Activated CD4-positive, alpha-beta T cell treated with anti-CD3 and anti-CD28 coated beads for 1 hour (primary cell): ENCODE measurements around the gene NRCAM.

Experiments used
- DNase-seq: peaks from one replicate; pipeline ENCODE4 v3.0.0-alpha.2; 2020

NRCAM gene

DNA sequence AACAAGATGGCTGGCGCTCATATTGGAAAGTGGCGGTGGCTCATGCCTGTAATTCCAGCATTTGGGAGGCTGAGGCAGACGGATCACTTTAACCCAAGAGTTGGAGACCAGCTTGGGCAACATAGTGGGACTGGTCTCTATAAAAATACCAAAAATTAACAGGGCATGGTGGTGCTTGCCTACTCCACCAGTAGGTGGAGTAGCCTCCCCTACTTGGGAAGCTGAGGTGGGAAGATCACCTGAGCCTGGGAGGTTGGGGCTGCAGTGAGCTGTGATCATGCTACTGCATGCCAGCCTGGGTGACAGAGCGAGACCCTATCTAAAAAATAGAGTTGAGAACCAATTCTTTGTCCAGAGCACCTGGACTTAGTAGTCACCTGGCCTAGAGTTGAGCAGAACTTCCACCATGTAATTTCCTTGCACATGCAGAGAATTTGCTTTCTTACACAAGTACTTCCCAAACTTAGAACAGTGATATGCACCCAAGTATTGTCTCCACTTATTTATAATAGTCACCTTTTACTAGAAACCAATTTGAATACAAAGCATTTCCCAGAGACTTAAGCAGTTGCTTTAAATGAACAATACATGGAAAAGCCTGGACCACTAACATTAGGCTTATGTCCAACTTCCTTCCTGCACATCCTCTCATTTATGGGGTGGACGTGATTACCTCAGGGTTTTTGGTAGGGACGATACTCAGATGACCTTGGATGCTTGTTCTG, 342.0 kb downstream of the NRCAM start:
- no peak for DNase-seq

DNA sequence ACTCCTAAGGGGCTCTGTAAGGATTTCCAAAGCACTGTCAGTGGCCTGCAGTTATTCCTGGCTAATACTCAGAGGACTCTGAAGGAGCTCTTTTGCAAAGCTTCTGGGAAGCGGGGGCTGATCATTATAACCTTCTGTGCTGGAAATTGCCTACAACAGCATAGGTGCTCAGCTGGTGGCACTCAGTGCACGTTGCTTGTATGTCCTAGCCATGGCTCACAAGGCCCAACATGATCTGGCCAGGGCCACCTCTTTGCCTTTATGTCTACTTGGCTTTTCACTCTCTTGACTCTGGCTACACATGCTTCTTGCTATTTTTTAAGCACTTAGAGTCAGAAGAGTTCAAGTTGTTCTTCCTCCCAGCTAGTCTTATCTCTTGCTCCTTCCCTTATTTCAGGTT, 343.6 kb downstream of the NRCAM start:
- DNase-seq = no peak

DNA sequence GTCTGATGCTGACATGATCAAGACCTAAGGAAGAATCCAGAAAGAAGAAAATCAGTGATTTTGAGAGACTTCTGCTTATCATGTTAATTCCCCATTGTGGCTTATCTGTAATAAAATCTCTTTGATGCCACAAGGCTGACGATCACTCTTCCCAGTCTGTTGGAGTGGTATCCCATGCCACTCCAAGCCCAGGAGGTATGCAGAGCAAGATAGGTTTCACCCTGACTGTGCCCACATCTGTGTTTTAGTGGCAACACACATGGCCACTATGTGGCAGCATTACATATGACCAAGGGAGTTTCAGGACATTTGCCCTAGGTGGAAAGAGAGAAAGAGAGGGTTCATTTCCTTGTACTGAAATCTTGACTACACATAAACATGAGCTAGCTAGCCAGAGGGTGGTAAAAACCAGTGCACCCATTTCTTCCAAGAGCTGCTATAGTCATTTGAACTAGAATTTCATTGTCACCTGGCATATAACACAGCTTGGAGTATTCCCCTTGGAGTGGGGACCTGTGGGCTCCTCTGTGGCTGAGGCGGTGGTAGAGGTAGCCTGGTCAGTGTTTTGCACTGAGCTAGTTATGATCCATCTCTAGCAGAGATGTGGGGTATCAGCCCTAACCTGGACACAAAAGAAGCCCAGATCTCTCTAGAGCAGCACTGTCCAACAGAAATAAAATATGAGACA, 346.9 kb downstream of the NRCAM start:
- DNase-seq = no peak

DNA sequence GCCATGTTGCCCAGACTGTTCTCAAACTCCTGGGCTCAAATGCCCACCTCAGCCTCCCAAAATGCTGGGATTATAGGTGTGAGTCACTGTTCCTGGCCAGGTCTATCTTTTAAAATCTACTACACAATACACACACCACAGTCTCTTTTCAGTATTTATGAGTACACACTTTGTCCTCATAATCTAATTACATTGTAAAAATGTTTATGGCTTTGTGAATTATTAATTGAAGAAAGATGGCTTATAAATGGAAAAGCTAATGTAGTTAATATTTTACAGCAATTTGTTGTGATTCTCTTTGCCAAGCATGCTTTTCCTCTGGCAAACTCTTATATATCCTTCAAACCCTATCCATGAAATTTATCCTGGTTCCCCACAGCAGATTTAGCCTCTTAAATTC, 348.1 kb downstream of the NRCAM start:
- no peak for DNase-seq

DNA sequence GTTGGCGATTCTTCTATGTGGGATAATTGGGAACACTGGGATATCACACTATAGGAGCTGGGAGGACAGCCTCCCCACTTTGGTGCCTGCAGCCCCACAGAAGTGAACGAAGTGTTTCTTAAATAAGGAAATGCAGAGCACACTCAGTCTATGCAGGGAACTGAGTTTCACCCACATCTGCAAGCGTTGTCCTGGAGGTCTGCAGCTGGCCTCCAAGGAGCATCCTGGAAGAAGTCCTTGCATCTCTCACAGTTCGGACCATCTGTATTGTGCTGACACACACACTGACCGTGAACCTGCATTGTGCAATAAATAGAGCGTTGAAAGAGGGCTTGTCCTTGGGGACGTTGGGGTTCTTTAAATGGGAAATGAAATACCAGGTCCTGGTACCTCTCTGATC, 351.9 kb downstream of the NRCAM start:
- DNase-seq = no peak

DNA sequence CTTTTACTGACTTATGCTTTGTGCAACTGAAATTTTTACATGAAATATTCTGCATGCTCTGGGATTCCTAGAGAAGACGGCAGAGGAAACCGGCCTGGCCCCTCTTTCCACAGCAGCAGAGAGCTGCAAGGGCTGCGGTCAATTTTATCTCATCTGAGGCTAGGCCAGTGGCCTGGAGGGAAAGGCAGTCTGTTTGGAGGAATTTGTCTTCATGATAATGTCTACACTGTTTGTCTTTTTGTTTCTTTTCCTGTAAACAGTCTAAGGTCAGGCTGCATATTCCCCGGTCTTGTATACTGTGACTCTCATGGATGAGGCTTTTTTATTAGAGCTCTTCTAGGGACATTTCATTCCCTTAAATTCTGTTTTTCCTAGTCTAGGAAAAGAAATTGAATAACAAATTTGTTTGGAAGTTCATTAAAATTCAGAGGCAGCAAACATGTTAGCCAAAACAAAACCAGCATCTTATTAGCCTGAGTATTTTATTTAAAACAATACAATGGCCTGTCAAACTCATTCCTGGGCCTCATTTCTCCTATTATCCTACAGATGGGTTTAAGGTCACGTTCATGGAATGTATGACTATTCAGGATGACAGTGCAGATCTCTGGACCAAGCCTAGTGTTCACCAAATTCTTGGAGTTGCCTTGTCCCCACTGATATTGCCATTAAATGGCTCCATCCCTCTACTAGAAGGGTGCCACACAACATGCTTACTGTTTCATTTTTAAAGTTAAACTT, 352.5 kb downstream of the NRCAM start:
- no peak for DNase-seq

DNA sequence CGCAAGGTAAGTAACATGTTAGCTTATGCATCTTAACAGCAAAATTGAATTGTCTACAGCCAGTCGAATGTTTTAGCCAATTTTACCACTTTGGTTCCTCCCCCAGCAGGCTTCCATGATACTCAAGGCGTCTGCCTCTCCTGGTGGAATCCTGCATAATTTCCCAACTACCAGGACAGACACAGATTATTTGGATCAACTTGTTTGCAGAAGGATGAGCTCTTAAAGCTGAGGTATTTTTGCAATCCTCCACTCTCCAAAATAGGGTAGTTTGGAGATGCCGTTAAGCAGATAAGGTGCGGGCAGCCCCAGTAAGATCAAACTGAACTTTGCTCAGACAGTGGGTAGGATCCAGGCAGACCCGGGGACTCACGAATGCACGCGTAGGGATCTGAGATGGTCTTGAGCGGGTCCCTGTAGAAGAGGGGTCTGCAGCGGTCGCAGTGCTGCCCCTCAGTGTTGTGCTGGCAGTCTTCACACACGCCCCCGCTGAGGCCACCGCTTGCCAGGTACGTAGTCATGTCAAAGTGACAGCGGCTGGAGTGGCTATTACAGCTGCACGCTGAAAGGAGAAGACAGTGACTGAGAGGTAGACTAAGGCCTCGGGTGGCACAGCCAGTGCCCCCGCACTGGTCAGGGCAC, 353.4 kb downstream of the NRCAM start:
- no peak for DNase-seq

DNA sequence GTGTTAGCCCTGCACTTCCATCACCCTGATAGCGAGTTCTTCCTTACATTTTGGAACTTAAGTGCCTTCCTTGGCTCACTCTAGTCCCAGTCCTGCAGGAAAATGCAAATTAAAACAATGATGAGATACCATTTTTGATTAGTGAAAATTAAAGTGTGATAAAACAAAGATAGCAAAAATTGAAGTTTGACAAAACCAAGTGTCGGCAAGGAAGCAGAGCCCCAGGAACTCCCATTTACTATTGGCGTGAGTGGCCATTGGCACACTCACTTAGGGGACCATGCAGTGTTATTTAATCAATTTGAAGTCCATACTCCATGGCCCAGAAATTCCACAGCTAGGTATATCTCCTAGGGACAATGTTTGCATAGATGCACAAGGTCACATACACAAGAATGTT, 354.5 kb downstream of the NRCAM start:
- no peak for DNase-seq

DNA sequence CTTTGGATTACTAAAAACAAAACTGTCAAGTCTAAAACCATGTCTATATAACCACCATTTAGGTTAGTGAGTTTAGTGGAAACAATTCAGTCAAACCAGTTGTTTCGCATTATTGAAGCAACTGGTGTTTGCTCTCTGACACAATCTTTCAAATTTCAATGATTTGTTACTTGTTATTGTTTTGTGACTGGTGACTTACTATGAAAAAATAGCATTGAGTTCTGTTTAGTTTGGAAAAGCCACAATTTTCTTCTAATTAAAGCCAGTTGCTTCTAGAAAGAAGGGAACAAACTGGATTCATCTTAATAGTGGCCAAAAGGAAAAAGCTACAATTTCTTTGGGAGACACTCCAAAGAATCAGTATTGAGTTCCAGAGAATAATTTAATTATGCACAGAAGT, 356.5 kb downstream of the NRCAM start:
- DNase-seq = no peak

DNA sequence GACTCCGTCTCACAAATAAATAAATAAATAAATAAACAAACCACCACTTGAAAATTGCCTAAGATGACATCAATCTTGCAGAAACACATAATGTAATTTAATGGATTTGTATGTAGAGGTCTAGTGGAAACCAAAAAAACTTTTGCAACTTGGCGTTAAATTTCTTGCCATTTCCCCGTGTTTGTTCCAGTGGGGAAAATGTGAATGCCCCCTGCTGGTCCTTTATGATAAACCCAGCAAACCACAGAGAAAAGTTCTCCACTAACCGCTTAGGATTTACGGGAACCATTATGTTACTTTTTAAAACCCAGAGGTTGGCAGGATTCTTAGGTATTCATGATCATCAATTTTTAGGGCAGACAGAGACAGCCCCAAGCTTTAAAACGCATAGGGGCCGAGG, 358.5 kb downstream of the NRCAM start:
- DNase-seq = no peak
